Upper lobe of right lung (tissue), 1 donor: ENCODE results near the gene ZNF513. TPM values are rescaled to one million over a fixed set of nuclear protein-coding genes. Genes with fewer than 3 reads are reported as not detected.

Experiments
- ATAC-seq: fragments of 200-7000 bp; cut with Tn5 transposase; one replicate; pipeline ENCODE4 v1.9.1; 2020; ENCODE audit warnings: mild to moderate bottlenecking, moderate library complexity
- DNase-seq: peaks from one replicate; pipeline ENCODE4 v3.0.0-alpha.2; 2020
- H3K27ac ChIP-seq: fragments of 200-600 bp; one replicate; pipeline ENCODE4 v1.8.0; 2022
- H3K27me3 ChIP-seq: fragments of 200-600 bp; one replicate; pipeline ENCODE4 v1.8.0; 2022; ENCODE audit warnings: mild to moderate bottlenecking
- H3K36me3 ChIP-seq: fragments of 200-600 bp; one replicate; pipeline ENCODE4 v1.8.0; 2022
- H3K4me1 ChIP-seq: fragments of 200-600 bp; one replicate; pipeline ENCODE4 v1.8.0; 2022
- H3K4me3 ChIP-seq: fragments of 200-600 bp; one replicate; pipeline ENCODE4 v1.8.0; 2022; ENCODE audit warnings: mild to moderate bottlenecking
- H3K9me3 ChIP-seq: fragments of 200-600 bp; one replicate; pipeline ENCODE4 v1.8.0; 2022
- CTCF ChIP-seq: fragments of 200-600 bp; IDR thresholded peaks from one replicate; pipeline ENCODE4 v1.8.0; 2022; ENCODE audit warnings: antibody characterized with exemption
- intact Hi-C: fragments of 100-400 bp; cut with DNase I; formaldehyde crosslinking; loops from one replicate; pipeline ENCODE4 v1.11.0; 2022
- total RNA-seq: library from RNA; stranded (reverse); fragmentation: NEBNext Ultra II Directional; extraction: Animal tissue kit (Norgen Biotek cat#: 25700); gene quantifications from one replicate; pipeline ENCODE4 v1.2.1, GENCODE V29; 2021
- donor health status: DM: no; HTN: yes; CAD: no; lungs with severe emphysema.

Gene ZNF513
- total RNA-seq, 1 donor from 2014 or later: 14.2 TPM

- no peaks in the 10 kb centered on the region for H3K36me3 ChIP-seq
- ATAC-seq (no peak), DNase-seq (no peak)
- no peaks in the 10 kb centered on the region for H3K9me3 ChIP-seq
- intact Hi-C loops: no loop called here
- no peak overlapping the region for H3K27ac ChIP-seq
- H3K4me1 ChIP-seq: peaks cover 6% of the 10 kb centered on the region
- H3K27me3 ChIP-seq: no peaks in the 10 kb centered on the region
- H3K4me3 ChIP-seq: no peak overlapping the region
- TF ChIP-seq CTCF: no peak
These were observed 42.4 kb upstream of the ZNF513 start for GRCh38 chr2:27422958-27423357.

- no peaks in the 10 kb centered on the region for H3K27me3 ChIP-seq
- no peaks in the 10 kb centered on the region for H3K9me3 ChIP-seq
- no peak overlapping the region for H3K4me3 ChIP-seq
- DNase-seq (no peak), ATAC-seq (no peak)
- H3K36me3 ChIP-seq: no peaks in the 10 kb centered on the region
- intact Hi-C loops: no loop called here
- no peaks in the 10 kb centered on the region for H3K4me1 ChIP-seq
- TF ChIP-seq CTCF: no peak
- H3K27ac ChIP-seq: no peak overlapping the region
These were observed 41.2 kb upstream of the ZNF513 start for GRCh38 chr2:27421660-27422250.

- ATAC-seq (no peak), DNase-seq (no peak)
- Histone ChIP-seq H3K4me1 (no peaks in the 10 kb centered on the region), H3K27ac (no peak overlapping the region), H3K36me3 (no peaks in the 10 kb centered on the region), H3K4me3 (no peak overlapping the region), H3K9me3 (no peaks in the 10 kb centered on the region), H3K27me3 (no peaks in the 10 kb centered on the region)
- intact Hi-C loops: no loop called here
- TF ChIP-seq CTCF: no peak
These were observed 40.5 kb upstream of the ZNF513 start for GRCh38 chr2:27420996-27421395.

- no peak for DNase-seq
- Histone ChIP-seq H3K36me3 (no peaks in the 10 kb centered on the region), H3K4me3 (no peak overlapping the region), H3K9me3 (no peaks in the 10 kb centered on the region), H3K27ac (no peak overlapping the region), H3K27me3 (no peaks in the 10 kb centered on the region), H3K4me1 (no peaks in the 10 kb centered on the region)
- no peak for TF ChIP-seq CTCF
- intact Hi-C loops: no loop called here
- ATAC-seq: no peak
These were observed 35.6 kb upstream of the ZNF513 start for GRCh38 chr2:27416151-27416550.

- no peak for TF ChIP-seq CTCF
- DNase-seq (no peak), ATAC-seq (no peak)
- peaks cover 16% of the 10 kb centered on the region for H3K4me1 ChIP-seq
- H3K4me3 ChIP-seq: no peak overlapping the region
- no peak overlapping the region for H3K27ac ChIP-seq
- no peaks in the 10 kb centered on the region for H3K36me3 ChIP-seq
- no peaks in the 10 kb centered on the region for H3K9me3 ChIP-seq
- intact Hi-C loops: no loop called here
- H3K27me3 ChIP-seq: no peaks in the 10 kb centered on the region
These were observed 32.1 kb upstream of the ZNF513 start for GRCh38 chr2:27412419-27413152.
